PC-3 (cell line): Measurements from ENCODE around the gene LPXN.

Source experiments
- EZH2 ChIP-seq: fragments of 300-600 bp; sonication (generic); IDR thresholded peaks from one replicate; pipeline ENCODE4 v1.6.1; 2017; ENCODE audit warnings: antibody characterized with exemption, mild to moderate bottlenecking, low read length; ENCODE audit not compliant: unreplicated experiment
- TF ChIP-seq, protein P1 (sequence below): fragments of 300-600 bp; sonication (generic); conservative IDR thresholded peaks from 2 replicates; pipeline ENCODE4 v1.5.1; 2017; ENCODE audit warnings: antibody characterized with exemption, low read depth, mild to moderate bottlenecking, low read length

- TF ChIP-seq, protein P1, sequence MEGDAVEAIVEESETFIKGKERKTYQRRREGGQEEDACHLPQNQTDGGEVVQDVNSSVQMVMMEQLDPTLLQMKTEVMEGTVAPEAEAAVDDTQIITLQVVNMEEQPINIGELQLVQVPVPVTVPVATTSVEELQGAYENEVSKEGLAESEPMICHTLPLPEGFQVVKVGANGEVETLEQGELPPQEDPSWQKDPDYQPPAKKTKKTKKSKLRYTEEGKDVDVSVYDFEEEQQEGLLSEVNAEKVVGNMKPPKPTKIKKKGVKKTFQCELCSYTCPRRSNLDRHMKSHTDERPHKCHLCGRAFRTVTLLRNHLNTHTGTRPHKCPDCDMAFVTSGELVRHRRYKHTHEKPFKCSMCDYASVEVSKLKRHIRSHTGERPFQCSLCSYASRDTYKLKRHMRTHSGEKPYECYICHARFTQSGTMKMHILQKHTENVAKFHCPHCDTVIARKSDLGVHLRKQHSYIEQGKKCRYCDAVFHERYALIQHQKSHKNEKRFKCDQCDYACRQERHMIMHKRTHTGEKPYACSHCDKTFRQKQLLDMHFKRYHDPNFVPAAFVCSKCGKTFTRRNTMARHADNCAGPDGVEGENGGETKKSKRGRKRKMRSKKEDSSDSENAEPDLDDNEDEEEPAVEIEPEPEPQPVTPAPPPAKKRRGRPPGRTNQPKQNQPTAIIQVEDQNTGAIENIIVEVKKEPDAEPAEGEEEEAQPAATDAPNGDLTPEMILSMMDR = no peak
- TF ChIP-seq EZH2 = no peak
Observed at GRCh38 chr11:58507355-58507754, 68.3 kb downstream of the LPXN start.
